Liver (tissue), 9 donors: Measurements from ENCODE around the gene C2orf76. TPM values are rescaled to one million over a fixed set of nuclear protein-coding genes. Genes with fewer than 3 reads are reported as not detected.

ENCODE experiments used
- DNase-seq: peaks from one replicate; pipeline ENCODE4 v3.0.0-alpha.2; 2017; ENCODE audit warnings: low spot score
- H3K27ac ChIP-seq, 2 donors: one replicate each; pipeline ENCODE4 v1.7.0; 2013; ENCODE audit warnings: inconsistent platforms in 2 of 2, low read length in 2 of 2, control low read depth in 1 of 2, low read depth in 1 of 2, mild to moderate bottlenecking in 1 of 2
- H3K27me3 ChIP-seq, 4 donors: one replicate each; pipeline versions ENCODE4 v1.6.1 to v1.7.0; 2013; ENCODE audit warnings: low read length in 3 of 4, inconsistent platforms in 1 of 4, mild to moderate bottlenecking in 1 of 4, moderate library complexity in 1 of 4; ENCODE audit not compliant: control insufficient read depth in 4 of 4, insufficient read depth in 4 of 4
- H3K36me3 ChIP-seq, 4 donors: one replicate each; pipeline versions ENCODE4 v1.6.1 to v1.7.0; 2013; ENCODE audit warnings: low read length in 3 of 4, mild to moderate bottlenecking in 3 of 4, low read depth in 1 of 4, moderate library complexity in 1 of 4; ENCODE audit not compliant: control insufficient read depth in 4 of 4, insufficient read depth in 3 of 4
- H3K4me1 ChIP-seq, 4 donors: one replicate each; pipeline versions ENCODE4 v1.6.1 to v1.7.0; 2013; ENCODE audit warnings: low read length in 3 of 4, mild to moderate bottlenecking in 3 of 4, moderate library complexity in 1 of 4; ENCODE audit not compliant: control insufficient read depth in 4 of 4, insufficient read depth in 4 of 4
- H3K4me3 ChIP-seq, 3 donors: one replicate each; pipeline versions ENCODE4 v1.6.1 to v1.7.0; 2013; ENCODE audit warnings: low read length in 3 of 3, control low read depth in 1 of 3, low read depth in 1 of 3, mild to moderate bottlenecking in 1 of 3
- H3K9ac ChIP-seq, 2 donors: one replicate each; pipeline ENCODE4 v1.7.0; 2013; ENCODE audit warnings: low read length in 2 of 2, mild to moderate bottlenecking in 2 of 2, moderate library complexity in 2 of 2, control low read depth in 1 of 2, low read depth in 1 of 2
- H3K9me3 ChIP-seq, 4 donors: one replicate each; pipeline versions ENCODE4 v1.6.1 to v1.7.0; 2013; ENCODE audit warnings: low read length in 3 of 4; ENCODE audit not compliant: control insufficient read depth in 4 of 4
- ATF3 ChIP-seq: IDR thresholded peaks from 2 replicates; pipeline ENCODE4 v1.6.1; 2016; ENCODE audit warnings: antibody characterized with exemption
- CTCF ChIP-seq: fragments of 150-350 bp; IDR thresholded peaks from 2 replicates; pipeline ENCODE4 v1.5.1; 2017; ENCODE audit warnings: improper control_type of control experiment, low read depth, low read length; ENCODE audit not compliant: missing input control
- HNF4G ChIP-seq: IDR thresholded peaks from 2 replicates; pipeline ENCODE4 v1.6.1; 2016; ENCODE audit warnings: antibody characterized with exemption
- NR2F2 ChIP-seq: IDR thresholded peaks from 2 replicates; pipeline ENCODE4 v1.6.1; 2016; ENCODE audit warnings: antibody characterized with exemption
- RAD21 ChIP-seq, 2 donors: IDR thresholded peaks; 2 replicates each; pipeline ENCODE4 v1.6.1; 2016; ENCODE audit warnings: antibody characterized with exemption in 2 of 2, mild to moderate bottlenecking in 2 of 2
- REST ChIP-seq: IDR thresholded peaks from 2 replicates; pipeline ENCODE4 v1.6.1; 2016; ENCODE audit warnings: antibody characterized with exemption, mild to moderate bottlenecking
- TAF1 ChIP-seq: conservative IDR thresholded peaks from 2 replicates; pipeline ENCODE4 v1.6.1; 2016; ENCODE audit warnings: antibody characterized with exemption, mild to moderate bottlenecking
- YY1 ChIP-seq: IDR thresholded peaks from 2 replicates; pipeline ENCODE4 v1.6.1; 2016; ENCODE audit warnings: antibody characterized with exemption, mild to moderate bottlenecking
- WGBS: extraction: QIAGEN DNeasy Blood & Tissue Kit; methylation state at CpG from one replicate; pipeline ENCODE4 v1.1.7; 2013; 5-methylcytosine and 5-hydroxymethylcytosine counted together
- polyA plus RNA-seq, 2 donors: library from polyadenylated mRNA; stranded (reverse) in 1 of 2; unstranded in 1 of 2; fragments of 200-250 nt in 1 of 2; fragments of >200 nt in 1 of 2; fragmentation: Nextera tagmentation in 1 of 2; extraction: Ambion mirVana in 1 of 2; gene quantifications; one replicate each; pipeline versions ENCODE4 v1.2.1 to v1.2.3, GENCODE V29; 2013 to 2015
- total RNA-seq, 2 donors: library from RNA; depleted of rRNA; stranded (reverse); fragments of >200 nt; gene quantifications; one replicate each; pipeline ENCODE4 v1.2.3, GENCODE V29; 2014
- donor health status: healthy.
- donor health status: healthy.
- donor health status: healthy.
- donor health status: healthy.
- donor health status: healthy.

The C2orf76 gene
- total and polyA plus RNA-seq, 4 donors, result 2.7 to 6.3 (median 4.6) TPM

- TF ChIP-seq CTCF, result no peak
- TF ChIP-seq TAF1, result no peak
- TF ChIP-seq YY1, result no peak
Measured at GRCh38 chr2:119265693-119266066, 101.0 kb downstream of the C2orf76 start (continued).

GRCh38 chr2:119264781-119265692 lies 101.6 kb downstream of the C2orf76 start:
- WGBS, result 62% methylated on average over 13 of the region's 13 CpGs
- Histone ChIP-seq H3K4me1 (no peaks in the 10 kb centered on the region), H3K9ac (no peak overlapping the region), H3K4me3 (no peak overlapping the region), H3K36me3 (peaks cover 9 to 47% (median 30%) of the 10 kb centered on the region in 4 donors), H3K27ac (no peak overlapping the region), H3K9me3 (no peaks in the 10 kb centered on the region), H3K27me3 (no peaks in the 10 kb centered on the region)
- TF ChIP-seq RAD21 (IDR thresholded peaks at IDR 0.05), result peak; percentile 76 to 86
- no peak for TF ChIP-seq REST
- no peak for TF ChIP-seq HNF4G
- peak; percentile 73 for TF ChIP-seq CTCF
- no peak for TF ChIP-seq ATF3
- DNase-seq, result peak; percentile 70

- Histone ChIP-seq H3K4me3 (no peak overlapping the region), H3K9ac (no peak overlapping the region), H3K27ac (no peak overlapping the region), H3K4me1 (no peaks in the 10 kb centered on the region), H3K9me3 (no peaks in the 10 kb centered on the region), H3K36me3 (peaks cover 13 to 49% (median 35%) of the 10 kb centered on the region in 4 donors), H3K27me3 (no peaks in the 10 kb centered on the region)
- TF ChIP-seq NR2F2, result no peak
- WGBS, result 69% methylated on average over 5 of the region's 5 CpGs
- DNase-seq, result no peak
Measured at GRCh38 chr2:119263656-119264055, 103.0 kb downstream of the C2orf76 start.
